ENCODE results near the gene ENTHD1.

Gene ENTHD1

DNA sequence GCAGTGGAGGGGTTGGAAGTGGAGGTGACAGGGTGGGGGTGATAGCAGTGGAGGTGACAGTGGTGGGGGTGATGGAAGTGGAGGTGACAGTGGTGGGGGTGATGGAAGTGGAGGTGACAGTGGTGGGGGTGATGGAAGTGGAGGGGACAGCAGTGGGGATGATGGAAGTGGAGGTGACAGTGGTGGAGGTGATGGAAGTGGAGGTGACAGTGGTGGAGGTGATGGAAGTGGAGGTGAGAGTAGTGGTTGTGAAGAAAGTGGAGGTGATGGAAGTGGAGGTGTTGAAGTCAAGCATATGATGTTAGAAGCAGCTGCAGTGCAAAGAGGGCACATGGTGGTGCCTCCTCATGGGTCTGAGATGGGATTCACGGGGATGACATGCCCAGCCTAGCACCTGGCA, 181.5 kb downstream of the ENTHD1 start:
- no peak for DNase-seq

DNA sequence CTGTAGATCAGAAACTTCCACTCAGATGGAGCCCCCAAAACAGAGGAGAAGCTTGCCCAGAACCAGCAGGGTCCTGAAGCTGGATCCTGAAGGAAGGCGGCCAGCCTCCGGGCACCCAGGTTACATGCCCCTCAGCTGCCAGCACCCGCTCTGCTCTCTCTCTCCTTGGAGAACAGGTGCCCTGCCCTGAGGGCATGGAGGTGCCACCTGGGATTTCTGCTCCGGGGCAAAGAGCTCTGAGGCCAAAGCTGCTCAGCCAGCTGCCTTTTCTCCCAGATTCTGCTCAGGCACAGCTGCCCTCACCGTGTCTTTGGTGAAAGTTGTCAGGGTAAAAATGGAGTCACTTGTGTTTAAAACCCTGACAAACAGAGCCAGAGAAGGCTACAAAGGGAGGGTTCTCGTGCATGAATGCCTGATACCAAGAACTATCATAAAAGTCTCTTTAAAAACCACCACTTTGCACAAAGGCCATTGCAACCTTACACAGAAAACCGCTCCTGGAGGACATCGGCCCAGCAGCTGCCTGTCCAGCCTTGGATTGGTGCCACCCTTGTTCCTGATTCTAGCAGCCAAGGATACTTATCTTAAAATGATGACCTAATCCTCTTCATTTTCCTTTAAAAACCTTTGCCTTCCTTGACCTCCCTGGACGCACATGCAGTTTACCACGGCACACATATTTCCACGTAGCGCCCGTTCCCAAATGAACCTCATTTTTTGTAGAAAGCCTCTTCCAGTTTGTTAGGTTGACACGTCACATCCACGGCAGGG, 183.0 kb downstream of the ENTHD1 start:
- no peak for DNase-seq

DNA sequence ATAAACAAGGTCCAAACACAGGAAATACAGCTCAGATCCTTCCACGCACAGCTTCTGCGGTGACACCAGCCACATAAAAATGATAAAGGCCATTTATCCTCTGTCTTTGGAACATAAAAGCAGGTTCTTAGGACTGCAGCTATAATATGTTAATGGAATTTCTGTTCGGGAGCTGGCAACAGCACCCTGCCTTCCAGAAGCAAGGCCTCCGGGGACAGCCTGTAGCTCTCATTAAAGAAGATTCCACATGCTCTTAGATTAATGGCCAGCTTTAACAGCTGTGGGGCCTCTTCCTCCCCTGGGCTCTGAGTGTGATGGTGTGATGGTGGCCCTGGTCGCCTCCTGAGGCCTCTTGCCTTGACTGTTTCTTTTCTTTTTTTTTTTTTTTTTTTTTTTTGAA, 185.7 kb downstream of the ENTHD1 start:
- no peak for DNase-seq

DNA sequence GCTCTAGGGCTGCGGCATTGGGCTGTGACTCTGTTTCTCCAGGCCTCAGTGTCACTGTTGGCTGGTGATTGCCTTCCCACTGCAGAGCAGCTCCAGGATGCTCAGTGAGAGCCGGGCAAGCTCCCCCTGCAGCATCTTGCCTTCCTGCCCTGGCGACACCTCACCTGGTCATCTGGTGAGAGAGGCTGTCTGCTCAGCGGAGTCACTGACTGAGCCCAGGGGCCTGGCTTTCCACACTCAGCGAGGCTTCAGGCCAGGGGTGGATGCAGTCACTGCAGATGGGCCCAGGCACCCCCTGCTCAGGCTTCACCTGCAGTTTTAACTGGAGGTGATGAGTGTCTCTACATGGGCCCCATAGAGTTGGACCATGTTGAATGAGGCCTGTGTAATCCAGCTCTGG, 186.2 kb downstream of the ENTHD1 start:
- no peak for DNase-seq

DNA sequence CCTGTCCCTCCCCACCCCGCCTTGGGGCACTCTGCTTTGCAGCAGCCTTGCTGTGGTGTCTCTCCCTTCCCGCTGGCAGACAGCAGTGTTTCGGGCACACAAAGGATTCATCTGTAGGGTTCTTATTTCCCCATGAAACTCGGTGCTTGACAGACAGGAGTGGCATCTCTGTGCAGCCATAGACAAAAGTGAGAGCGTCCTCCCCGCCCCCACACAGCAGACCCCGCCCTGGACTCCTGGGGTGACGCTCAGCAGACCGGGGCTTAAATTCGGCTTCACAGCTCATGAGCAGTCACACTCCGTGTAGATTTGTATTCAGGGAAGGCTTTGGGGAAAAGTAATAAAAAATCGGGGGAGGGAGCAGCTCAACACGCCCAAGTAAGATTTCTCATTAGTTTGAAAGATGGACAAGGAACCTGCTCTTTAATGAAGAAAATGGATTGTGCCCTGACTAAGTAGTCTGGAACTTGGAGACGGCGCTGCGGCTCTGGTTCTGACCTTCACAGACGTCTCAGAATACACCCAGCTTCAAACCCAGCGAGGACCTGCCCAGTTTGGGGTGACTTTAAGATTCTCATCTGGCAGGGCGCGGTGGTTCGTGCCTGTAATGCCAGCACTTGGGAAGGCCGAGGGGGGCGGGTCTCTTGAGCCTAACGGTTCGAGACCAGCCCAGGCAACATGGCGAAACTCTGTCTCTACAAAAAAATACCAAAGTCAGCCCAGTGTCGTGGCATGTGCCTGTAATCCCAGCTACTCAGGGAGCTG, 187.0 kb downstream of the ENTHD1 start:
- DNase-seq = no peak

DNA sequence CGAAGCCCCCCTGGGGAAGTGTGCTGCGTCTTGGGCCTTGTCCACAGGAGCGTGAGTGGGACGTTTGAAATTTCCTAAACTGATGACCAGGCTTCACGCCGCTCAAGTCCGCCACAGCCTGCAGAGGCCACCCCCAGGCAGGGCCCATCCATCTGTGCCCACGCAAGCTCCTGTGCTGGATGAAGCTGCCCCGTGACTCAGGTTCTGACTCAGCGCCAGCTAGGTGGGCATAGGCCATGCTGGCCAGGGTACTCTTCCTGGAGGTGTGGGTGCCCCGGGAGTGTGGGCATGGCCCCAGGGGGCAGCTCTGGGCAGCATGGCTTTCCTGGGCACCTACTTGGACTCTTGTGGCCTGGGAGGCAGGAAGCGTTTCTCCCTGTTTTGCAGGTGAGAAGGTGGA, 188.2 kb downstream of the ENTHD1 start:
- DNase-seq = no peak

DNA sequence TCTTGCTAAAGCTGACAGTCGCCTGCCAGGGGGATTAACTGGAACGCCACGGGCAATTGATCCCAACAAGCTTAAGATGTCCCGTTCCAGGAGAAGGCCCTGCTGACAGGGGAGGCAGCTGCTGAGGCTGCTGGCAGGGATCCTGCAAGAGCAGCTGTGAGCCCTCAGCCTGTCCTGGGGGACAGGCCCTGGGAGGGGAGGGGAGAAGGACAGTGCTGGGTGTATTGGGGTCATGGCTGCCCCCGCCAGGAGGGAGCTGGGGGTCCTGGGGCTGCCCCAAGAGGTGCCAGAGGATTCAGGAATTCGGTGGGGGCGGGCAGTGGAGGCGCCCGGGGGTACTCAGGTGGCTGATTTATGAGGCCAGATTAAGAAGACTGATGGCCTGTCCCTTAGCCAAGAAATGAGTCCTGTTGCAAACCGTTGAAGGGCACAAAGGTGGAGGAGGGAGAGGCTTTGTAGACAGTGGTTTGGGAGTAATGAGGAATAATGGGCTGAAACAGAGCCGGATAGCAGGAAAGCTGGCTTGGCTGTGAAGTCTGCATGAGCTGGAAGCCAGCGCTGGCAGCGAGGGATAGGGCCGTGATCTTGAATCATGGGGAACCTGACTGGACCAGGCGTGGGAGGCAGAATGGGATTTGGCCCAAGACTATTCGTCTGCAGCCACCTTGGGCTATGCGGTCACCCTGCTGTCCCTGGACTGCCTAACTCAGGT, 189.5 kb downstream of the ENTHD1 start:
- DNase-seq = no peak

DNA sequence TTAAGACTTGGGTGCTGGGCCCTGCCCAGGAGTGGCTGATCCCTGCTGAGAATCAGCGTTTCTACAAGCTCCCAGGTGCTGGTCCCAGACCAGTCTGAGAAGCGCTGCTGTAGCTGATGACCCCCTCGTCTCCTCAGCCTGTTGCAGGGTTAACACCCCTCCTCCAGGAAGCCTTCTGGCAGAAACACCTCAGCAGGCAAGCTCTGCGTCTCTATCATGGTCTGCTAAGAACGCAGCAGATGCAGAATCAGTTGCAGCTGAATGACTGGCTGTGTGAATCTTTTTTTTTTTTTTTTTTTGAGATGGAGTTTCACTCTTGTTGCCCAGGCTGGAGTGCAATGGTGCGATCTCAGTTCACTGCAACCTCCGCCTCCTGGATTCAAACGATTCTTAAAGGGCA, 190.5 kb downstream of the ENTHD1 start:
- no peak for DNase-seq

DNA sequence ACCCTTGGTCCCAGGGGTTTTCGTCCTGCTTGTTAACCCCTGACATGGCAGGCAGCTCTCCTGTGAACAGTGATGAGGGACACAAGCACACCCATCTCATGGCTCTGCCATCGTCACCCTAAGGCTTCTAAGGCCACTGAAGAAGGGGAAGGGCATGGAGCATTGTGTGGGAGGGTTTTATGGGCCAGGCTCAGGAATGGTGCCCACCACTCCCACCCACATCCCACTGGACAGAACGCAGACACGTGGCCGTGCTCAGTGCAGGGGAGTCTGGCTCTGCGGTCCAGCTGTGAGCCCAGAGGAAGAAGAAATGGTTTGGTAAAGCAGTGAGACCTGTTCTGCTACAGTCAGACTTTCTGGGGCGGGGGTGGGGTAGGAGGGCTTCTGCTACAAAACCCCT, 193.0 kb downstream of the ENTHD1 start:
- DNase-seq = no peak

DNA sequence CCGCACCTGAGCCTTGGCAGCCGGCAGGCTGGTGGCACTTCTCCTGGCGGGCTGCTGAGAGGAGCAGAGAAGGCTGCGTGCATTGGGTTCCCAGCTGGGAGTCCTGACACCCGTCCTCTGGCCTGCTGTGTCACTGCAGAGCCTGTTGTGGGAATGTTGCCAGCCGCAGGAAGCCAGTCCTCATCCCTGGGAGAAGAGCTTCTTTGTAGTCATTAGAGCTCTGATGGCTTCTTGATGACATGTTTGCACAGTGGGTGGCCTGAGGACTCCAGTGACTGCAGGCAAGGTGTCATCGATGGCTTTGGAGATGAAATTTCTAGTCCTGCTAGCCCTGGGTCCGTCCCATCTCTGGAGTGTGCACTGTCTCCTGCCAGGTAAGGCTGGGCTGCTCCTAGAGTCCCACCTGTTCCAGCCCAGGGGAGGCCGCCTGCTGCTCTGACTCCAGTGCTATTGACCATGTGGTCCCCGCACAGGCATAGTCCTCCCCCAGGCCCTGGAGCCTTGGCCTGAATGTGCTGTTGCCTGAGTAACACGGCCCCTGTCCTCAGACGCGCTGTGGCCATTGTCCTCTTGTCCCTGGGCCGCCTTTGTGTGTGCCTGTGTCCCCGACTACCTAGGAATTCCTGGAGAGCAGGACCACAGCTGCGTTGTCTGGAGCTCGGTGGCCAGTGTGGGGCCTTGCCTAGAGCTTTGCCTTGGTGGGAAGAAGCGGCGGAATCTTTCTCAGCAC, 193.8 kb downstream of the ENTHD1 start:
- no peak for DNase-seq

DNA sequence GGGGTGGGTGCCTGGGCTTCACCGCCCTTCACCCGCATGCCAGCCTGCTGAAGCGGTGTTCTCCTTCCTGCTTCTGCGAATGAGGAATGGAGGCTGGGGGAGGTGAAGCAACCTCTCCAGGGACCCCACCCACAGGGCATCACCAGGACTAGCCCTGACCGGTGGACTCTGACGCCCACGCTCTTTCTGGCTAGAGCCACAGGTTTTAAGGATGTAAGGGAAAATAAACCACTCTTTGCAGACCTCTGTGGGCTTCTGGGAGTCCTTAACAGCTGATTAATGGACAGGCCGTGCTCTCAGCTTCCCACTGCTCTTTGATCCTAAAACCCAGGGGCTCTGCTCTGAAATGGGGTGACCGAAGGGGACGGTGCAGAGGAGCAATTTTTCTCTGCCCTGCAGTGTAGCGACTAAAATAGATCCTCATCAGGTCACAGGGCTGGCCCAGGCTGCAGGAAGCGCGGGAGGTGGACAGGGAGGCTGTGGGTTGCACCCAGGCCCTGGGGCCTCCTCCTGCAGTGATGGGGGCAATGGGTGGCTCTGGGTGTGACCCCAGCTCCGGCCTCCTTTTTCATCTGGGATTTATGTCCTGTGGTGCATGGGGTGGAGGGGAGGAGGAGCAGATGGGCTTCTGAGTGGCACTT, 195.7 kb downstream of the ENTHD1 start:
- DNase-seq = no peak

DNA sequence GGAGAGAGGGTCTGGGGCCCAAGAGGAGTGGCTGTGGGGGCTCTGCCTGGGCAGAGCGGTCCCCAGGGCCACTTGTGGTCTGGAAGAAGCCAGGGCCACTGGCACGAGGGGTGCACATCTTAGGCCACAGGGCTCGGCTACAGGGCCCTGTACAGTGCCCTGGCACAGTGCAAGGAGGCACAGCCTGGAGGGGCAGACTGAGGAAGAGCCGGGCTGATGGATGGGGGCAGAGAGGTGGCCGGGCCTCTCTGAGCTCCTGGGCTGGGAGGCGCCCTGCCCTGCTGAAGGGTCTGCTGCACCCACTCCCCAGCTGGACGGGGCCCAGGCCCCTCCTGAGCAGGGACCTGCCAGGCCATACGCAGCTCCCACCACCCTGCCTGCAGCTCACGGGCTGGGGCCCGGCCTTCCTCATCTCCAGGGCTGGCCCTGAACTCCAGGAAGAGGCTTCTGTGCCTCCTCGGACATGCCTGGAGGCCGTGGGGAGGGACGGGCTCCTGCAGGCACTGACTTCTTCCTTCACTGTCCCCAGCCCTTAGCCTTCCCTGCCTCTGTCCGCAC, 199.5 kb downstream of the ENTHD1 start:
- no peak for DNase-seq
